A549 (cell line): ENCODE results near the gene SLITRK6. TPM values are rescaled to one million over a fixed set of nuclear protein-coding genes. Genes with fewer than 3 reads are reported as not detected.
A peak's percentile ranks its signal among the peaks of the same experiment; 100 is the strongest.

Source experiments
- ATAC-seq, 2 experiments: fragments of 200-7000 bp in 1 of 2; fragments of >200 bp in 1 of 2; cut with Nextera tagmentation in 1 of 2; cut with Tn5 transposase in 1 of 2; 3 replicates each; pipeline versions ENCODE4 v1.8.0 to v1.9.1; 2018 to 2020; ENCODE audit warnings: mild to moderate bottlenecking in 1 of 2, moderate library complexity in 1 of 2
- CTCF ChIA-PET: fragments of 300-600 bp; sonication (Branson Sonifier 250); formaldehyde crosslinking; extraction: SDS; loops from one replicate; lab custom pipeline; 2021; ENCODE audit warnings: antibody characterized with exemption, inconsistent platforms; lab: Yijun Ruan, JAX
- POLR2A ChIA-PET: fragments of 350-600 bp; formaldehyde crosslinking; extraction: SDS; loops from one replicate; lab custom pipeline; 2021; ENCODE audit warnings: antibody characterized with exemption, inconsistent platforms; lab: Yijun Ruan, JAX
- DNase-seq, 2 experiments: peaks; one replicate each; pipeline versions ENCODE4 v3.0.0 to v3.0.0-alpha.2; 2011 to 2016; ENCODE audit warnings: low read depth in 1 of 2, low spot score in 1 of 2
- FAIRE-seq: peaks from 2 replicates; lab custom pipeline; 2011; peaks lifted over from hg19 to GRCh38; lab: Jason Lieb, UNC
- H3K27ac ChIP-seq, 2 experiments: fragments of >200 bp; sonication (Bioruptor Twin); formaldehyde crosslinking; 3 replicates each; pipeline ENCODE4 v1.5.1; 2016 to 2017
- H3K4me1 ChIP-seq: fragments of >200 bp; sonication (Bioruptor Twin); formaldehyde crosslinking; 3 replicates; pipeline ENCODE4 v1.6.1; 2016
- H3K4me2 ChIP-seq: fragments of >200 bp; sonication (Bioruptor Twin); formaldehyde crosslinking; 3 replicates; pipeline ENCODE4 v1.6.1; 2016
- H3K4me3 ChIP-seq: fragments of >200 bp; sonication (Bioruptor Twin); formaldehyde crosslinking; 3 replicates; pipeline ENCODE4 v1.5.1; 2016
- H3K9me3 ChIP-seq: fragments of >200 bp; sonication (Bioruptor Twin); formaldehyde crosslinking; 3 replicates; pipeline ENCODE4 v1.6.1; 2016
- CBX2 ChIP-seq: fragments of 200-600 bp; sonication (generic); IDR thresholded peaks from 2 replicates; pipeline ENCODE4 v1.6.1; 2016; ENCODE audit warnings: low read depth, mild to moderate bottlenecking, borderline replicate concordance
- CHD2 ChIP-seq: fragments of 150-350 bp; IDR thresholded peaks from 2 replicates; pipeline ENCODE4 v1.6.1; 2014; ENCODE audit warnings: low read length; ENCODE audit not compliant: partially characterized antibody
- CHD4 ChIP-seq: fragments of 200-600 bp; sonication (generic); IDR thresholded peaks from 2 replicates; pipeline ENCODE4 v1.6.1; 2016; ENCODE audit warnings: antibody characterized with exemption, mild to moderate bottlenecking, borderline replicate concordance
- CTCF ChIP-seq: fragments of >200 bp; sonication (Bioruptor Twin); formaldehyde crosslinking; IDR thresholded peaks from 3 replicates; pipeline ENCODE4 v1.5.1; 2016
- EHF ChIP-seq: fragments of 250-450 bp; sonication (Bioruptor Pico); IDR thresholded peaks from 2 replicates; pipeline ENCODE4 v1.5.0; 2020; ENCODE audit warnings: mild to moderate bottlenecking
- FOSB ChIP-seq: fragments of 250-450 bp; sonication (Bioruptor Pico); IDR thresholded peaks from 2 replicates; pipeline ENCODE4 v1.5.0; 2020; ENCODE audit warnings: mild to moderate bottlenecking, moderate library complexity
- FOSL2 ChIP-seq, 2 experiments: fragments of 450-650 bp in 1 of 2; fragments of >200 bp in 1 of 2; sonication (Bioruptor Twin) in 1 of 2; formaldehyde crosslinking; IDR thresholded peaks; 2 replicates each; pipeline versions ENCODE4 v1.5.0 to v1.6.1; 2016 to 2020; ENCODE audit warnings: mild to moderate bottlenecking in 1 of 2, moderate library complexity in 1 of 2
- FOXS1 ChIP-seq: fragments of 250-450 bp; sonication (Bioruptor Pico); IDR thresholded peaks from 2 replicates; pipeline ENCODE4 v1.5.0; 2020; ENCODE audit warnings: mild to moderate bottlenecking, moderate library complexity
- GATA3 ChIP-seq: IDR thresholded peaks from 2 replicates; pipeline ENCODE4 v1.6.1; 2012; ENCODE audit warnings: borderline replicate concordance
- JUNB ChIP-seq: fragments of >200 bp; sonication (Bioruptor Twin); formaldehyde crosslinking; IDR thresholded peaks from 2 replicates; pipeline ENCODE4 v1.6.1; 2016
- KDM5A ChIP-seq: fragments of 200-600 bp; sonication (generic); IDR thresholded peaks from 2 replicates; pipeline ENCODE4 v1.6.1; 2016; ENCODE audit warnings: antibody characterized with exemption, mild to moderate bottlenecking
- MAX ChIP-seq: IDR thresholded peaks from 2 replicates; pipeline ENCODE4 v1.6.1; 2012
- MAZ ChIP-seq: fragments of 150-350 bp; IDR thresholded peaks from 2 replicates; pipeline ENCODE4 v1.6.1; 2014; ENCODE audit warnings: antibody characterized with exemption, low read depth, low read length, borderline replicate concordance
- NFE2L2 ChIP-seq: fragments of 150-350 bp; conservative IDR thresholded peaks from 2 replicates; pipeline ENCODE4 v1.6.1; 2014; ENCODE audit warnings: low read length
- NR3C1 ChIP-seq: fragments of >200 bp; sonication (Bioruptor Twin); formaldehyde crosslinking; IDR thresholded peaks from 3 replicates; pipeline ENCODE4 v1.6.1; 2017
- PBX3 ChIP-seq: IDR thresholded peaks from 2 replicates; pipeline ENCODE4 v1.6.1; 2012
- POLR2A ChIP-seq: IDR thresholded peaks from 2 replicates; pipeline ENCODE4 v1.6.1; 2012; ENCODE audit warnings: mild to moderate bottlenecking, low read length
- RAD21 ChIP-seq, 2 experiments: fragments of >200 bp in 1 of 2; sonication (Bioruptor Twin) in 1 of 2; formaldehyde crosslinking in 1 of 2; IDR thresholded peaks in 1 of 2; conservative IDR thresholded peaks in 1 of 2; 2 replicates in 1 of 2; 3 replicates in 1 of 2; pipeline ENCODE4 v1.6.1; 2012 to 2018; ENCODE audit warnings: inconsistent platforms in 1 of 2
- RNF2 ChIP-seq: fragments of 200-600 bp; sonication (generic); IDR thresholded peaks from 2 replicates; pipeline ENCODE4 v1.6.1; 2016; ENCODE audit warnings: low read depth, mild to moderate bottlenecking, antibody characterized with exemption, moderate library complexity, borderline replicate concordance
- SMC3 ChIP-seq: fragments of >200 bp; sonication (Bioruptor Twin); formaldehyde crosslinking; IDR thresholded peaks from 3 replicates; pipeline ENCODE4 v1.6.1; 2018; ENCODE audit warnings: inconsistent platforms
- TFCP2L1 ChIP-seq: fragments of 250-450 bp; sonication (Bioruptor Pico); IDR thresholded peaks from 2 replicates; pipeline ENCODE4 v1.5.0; 2021; ENCODE audit warnings: mild to moderate bottlenecking
- TP53 ChIP-seq: fragments of 250-450 bp; sonication (Bioruptor Pico); IDR thresholded peaks from 2 replicates; pipeline ENCODE4 v1.5.0; 2021; ENCODE audit warnings: mild to moderate bottlenecking, moderate library complexity
- USF2 ChIP-seq: fragments of 450-650 bp; IDR thresholded peaks from 2 replicates; pipeline ENCODE4 v1.6.1; 2014; ENCODE audit warnings: antibody characterized with exemption
- ZC3H11A ChIP-seq: fragments of 450-650 bp; IDR thresholded peaks from 2 replicates; pipeline ENCODE4 v1.6.1; 2014; ENCODE audit warnings: antibody characterized with exemption, mild to moderate bottlenecking
- WGBS: methylation state at CpG from one replicate; pipeline ENCODE4 v1.1.6; 2017; ENCODE audit errors: missing lambda C conversion rate; 5-methylcytosine and 5-hydroxymethylcytosine counted together
- polyA plus RNA-seq, 4 experiments: library from polyadenylated mRNA; depleted of rRNA in 3 of 4; stranded (reverse); fragments of >200 nt; fragmentation: RNase III in 1 of 4; extraction: RNeasy Plus Mini Kit Qiagen cat#74134 plus additional on column Dnase treatment in 1 of 4; gene quantifications; 2 replicates in 3 of 4; 3 replicates in 1 of 4; pipeline ENCODE4 v1.2.3, GENCODE V29; 2011 to 2017

Gene SLITRK6
- polyA plus RNA-seq, 2 of the 4 experiments (the other 2 are of a cell fraction), result 0.66 to 18.2 TPM

GRCh38 chr13:85828094-85828684 is 29.0 kb upstream of the SLITRK6 start:
- H3K27ac ChIP-seq, result no peak overlapping the region
- no peaks in the 10 kb centered on the region for H3K4me1 ChIP-seq
- 0 out of 3 replicates have a peak overlapping the region, but pooled peaks have one; percentile 29 for H3K4me2 ChIP-seq
- no peak for ATAC-seq
- H3K9me3 ChIP-seq, result no peaks in the 10 kb centered on the region
- DNase-seq, result peak; percentile 1 to 15
- POLR2A ChIA-PET, result no interaction called here
- no peak overlapping the region for H3K4me3 ChIP-seq
- CTCF ChIA-PET, result interaction anchor here (0.9 to 1.6 kb wide), 4 partner anchors 10 to 932 kb away, joined by 3 to 4 read pairs (median 3); no protein-coding TSS in a partner anchor
- no peak for FAIRE-seq
- TF ChIP-seq RAD21 (conservative IDR thresholded peaks at IDR 0.05 in 1 of 2, IDR thresholded peaks at IDR 0.05 in 1 of 2) (peak; percentile 8 to 37; a peak in 2 of 5 replicates), NR3C1 (no peak), RNF2 (no peak), PBX3 (no peak), NFE2L2 (no peak), TP53 (no peak), SMC3 (peak; percentile 49), CTCF (peak; percentile 48)
- 8% methylated on average over 2 of the region's 2 CpGs for WGBS

GRCh38 chr13:85825454-85825853 is 26.2 kb upstream of the SLITRK6 start:
- Histone ChIP-seq H3K27ac (no peak overlapping the region), H3K4me3 (no peak overlapping the region), H3K4me1 (no peaks in the 10 kb centered on the region), H3K9me3 (no peaks in the 10 kb centered on the region), H3K4me2 (no peak overlapping the region)
- POLR2A ChIA-PET, result no interaction called here
- CTCF ChIA-PET, result no interaction called here
- ATAC-seq (no peak), FAIRE-seq (no peak), DNase-seq (no peak)
- no peak for TF ChIP-seq USF2
- no peak for TF ChIP-seq CBX2
- TF ChIP-seq NFE2L2, result no peak
- no peak for TF ChIP-seq CHD4
- TF ChIP-seq FOXS1 (CRISPR knock-in tag), result no peak
- TF ChIP-seq POLR2A, result no peak
- no peak for TF ChIP-seq MAX
- TF ChIP-seq TFCP2L1 (CRISPR knock-in tag), result no peak
- TF ChIP-seq GATA3, result no peak
- no peak for TF ChIP-seq FOSB (CRISPR knock-in tag)
- no peak for TF ChIP-seq KDM5A
- no peak for TF ChIP-seq MAZ
- no peak for TF ChIP-seq EHF
- TF ChIP-seq ZC3H11A, result no peak
- TF ChIP-seq FOSL2 (IDR thresholded peaks at IDR 0.05), result no peak
- TF ChIP-seq FOSL2 (CRISPR knock-in tag; IDR thresholded peaks at IDR 0.05), result no peak
- no peak for TF ChIP-seq CHD2
- no peak for TF ChIP-seq JUNB
- 56% methylated on average over 3 of the region's 3 CpGs for WGBS
